ENCODE results near the gene KRTAP5-3.

The KRTAP5-3 gene

GRCh38 chr11:1629326-1630185, 21.3 kb upstream of the KRTAP5-3 start, which contains the start of gene KRTAP5-5:
TSS of gene KRTAP5-5 (plus strand) at chr11:1629775. CDS start at chr11:1629841, 66 bp downstream.
- no peak for TF ChIP-seq CTCF (IDR thresholded peaks at IDR 0.05; ENCODE audit: low read depth, low read length, missing control alignments)
- no peak for DNase-seq (ENCODE audit: low read depth)
- no peak within 1 kb of the TSS for H3K4me3 ChIP-seq (ENCODE audit: low read depth, low read length)

GRCh38 chr11:1628506-1629325, 20.5 kb upstream of the KRTAP5-3 start:
- H3K4me3 ChIP-seq (ENCODE audit: low read depth, low read length), result no peak overlapping the region
- DNase-seq (ENCODE audit: low read depth), result no peak
- TF ChIP-seq CTCF (IDR thresholded peaks at IDR 0.05; ENCODE audit: low read depth, low read length, missing control alignments), result peak; percentile 89

GRCh38 chr11:1625541-1625940, 17.3 kb upstream of the KRTAP5-3 start:
- no peak for TF ChIP-seq CTCF (IDR thresholded peaks at IDR 0.05; ENCODE audit: low read depth, low read length, missing control alignments)
- no peak overlapping the region for H3K4me3 ChIP-seq (ENCODE audit: low read depth, low read length)
- no peak for DNase-seq (ENCODE audit: low read depth)

- no peak overlapping the region for H3K4me3 ChIP-seq (ENCODE audit: low read depth, low read length)
- TF ChIP-seq CTCF (IDR thresholded peaks at IDR 0.05; ENCODE audit: low read depth, low read length, missing control alignments), result no peak
- no peak for DNase-seq (ENCODE audit: low read depth)
Observed at GRCh38 chr11:1624621-1625020, 16.4 kb upstream of the KRTAP5-3 start.

- no peak overlapping the region for H3K4me3 ChIP-seq (ENCODE audit: low read depth, low read length)
- no peak for DNase-seq (ENCODE audit: low read depth)
- TF ChIP-seq CTCF (IDR thresholded peaks at IDR 0.05; ENCODE audit: low read depth, low read length, missing control alignments), result no peak
Observed at GRCh38 chr11:1623716-1624115, 15.5 kb upstream of the KRTAP5-3 start.

- TF ChIP-seq CTCF (IDR thresholded peaks at IDR 0.05; ENCODE audit: low read depth, low read length, missing control alignments), result no peak
- H3K4me3 ChIP-seq (ENCODE audit: low read depth, low read length), result no peak within 1 kb of the TSS
- no peak for DNase-seq (ENCODE audit: low read depth)
Observed at GRCh38 chr11:1622086-1622485, 13.8 kb upstream of the KRTAP5-3 start, which contains the start of gene KRTAP5-4. TSS of gene KRTAP5-4 (minus strand) at chr11:1622138. CDS start at chr11:1622093, 45 bp downstream.

Measured in GM12864 (cell line).